Posterior vena cava (tissue), 2 donors: Measurements from ENCODE around the gene CTDSPL. TPM values are rescaled to one million over a fixed set of nuclear protein-coding genes. Genes with fewer than 3 reads are reported as not detected.

Experiments used
- DNase-seq: peaks from one replicate; pipeline ENCODE4 v3.0.0-alpha.2; 2020; ENCODE audit warnings: low spot score
- intact Hi-C, 2 donors: fragments of 100-400 bp; cut with DNase I; formaldehyde crosslinking; loops; one replicate each; pipeline versions ENCODE4 v1.14.1 to v1.14.2; 2022 to 2023
- total RNA-seq, 2 donors: library from RNA; stranded (reverse); fragmentation: NEBNext Ultra II Directional; extraction: Animal tissue kit (Norgen Biotek cat#: 25700); gene quantifications; one replicate each; pipeline ENCODE4 v1.2.1, GENCODE V29; 2021
- donor health status: DM: yes; HTN: yes; CAD: no.
- donor health status: DM: yes; HTN: yes; CAD: no.

The CTDSPL gene
- total RNA-seq, 2 donors from 2014 or later: 41.3 to 45.7 TPM

DNA sequence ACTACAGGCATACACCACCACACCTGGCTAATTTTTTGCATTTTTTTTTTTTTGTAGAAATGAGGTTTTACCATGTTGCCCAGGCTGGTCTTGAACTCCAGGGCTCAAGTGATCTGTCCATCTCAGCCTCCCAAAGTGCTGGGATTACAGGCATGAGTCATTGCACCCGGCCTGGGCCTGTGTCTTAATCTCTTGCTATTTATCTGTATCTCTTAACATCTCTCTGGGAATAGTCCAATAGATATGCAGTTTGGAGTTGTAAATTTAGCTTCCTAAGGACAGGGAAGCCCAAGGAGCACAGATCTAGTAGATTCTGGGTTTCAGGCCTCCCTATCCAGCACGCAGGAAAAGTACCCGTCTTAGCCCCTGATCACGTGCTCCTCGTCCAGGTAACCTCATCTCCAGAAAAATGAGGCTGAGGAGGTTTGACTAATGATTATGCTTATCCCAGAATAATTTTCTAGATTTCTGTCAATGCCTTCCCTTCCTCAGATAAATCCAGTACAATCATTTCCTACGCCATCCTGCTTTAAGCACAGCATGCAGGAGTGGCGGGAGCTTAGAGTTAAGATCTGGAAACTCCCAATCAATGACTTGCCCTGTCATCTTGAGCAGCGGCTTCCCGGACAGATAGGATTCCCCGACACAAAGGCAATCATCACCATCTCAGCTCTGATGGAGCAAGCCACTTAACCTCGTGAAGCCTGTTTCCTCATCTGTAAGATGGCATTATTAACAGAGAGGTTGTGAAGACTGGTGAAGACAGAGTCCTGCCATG is 12.3 kb upstream of the CTDSPL start:
- intact Hi-C loops: no loop called here
- DNase-seq: no peak

DNA sequence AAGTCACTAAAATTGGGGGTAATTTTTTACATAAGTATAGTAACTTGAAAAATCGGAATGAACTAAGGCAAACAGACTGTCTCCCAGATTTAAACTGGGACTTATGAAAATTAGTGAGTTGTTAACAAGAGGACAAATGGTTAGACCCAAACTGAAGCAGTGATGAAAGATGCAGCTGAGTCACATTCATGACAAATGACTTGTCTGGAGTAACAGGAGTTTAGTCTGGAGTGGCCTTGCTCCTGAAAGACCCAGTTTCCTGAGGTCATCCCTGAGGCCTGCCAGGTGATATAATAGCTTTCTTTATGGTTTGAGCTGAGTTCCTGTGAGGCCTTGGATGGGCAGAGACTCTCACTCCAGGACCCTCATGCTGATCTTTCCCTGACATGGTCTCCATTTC is 9.6 kb upstream of the CTDSPL start:
- DNase-seq: no peak
- intact Hi-C loops: no loop called here

DNA sequence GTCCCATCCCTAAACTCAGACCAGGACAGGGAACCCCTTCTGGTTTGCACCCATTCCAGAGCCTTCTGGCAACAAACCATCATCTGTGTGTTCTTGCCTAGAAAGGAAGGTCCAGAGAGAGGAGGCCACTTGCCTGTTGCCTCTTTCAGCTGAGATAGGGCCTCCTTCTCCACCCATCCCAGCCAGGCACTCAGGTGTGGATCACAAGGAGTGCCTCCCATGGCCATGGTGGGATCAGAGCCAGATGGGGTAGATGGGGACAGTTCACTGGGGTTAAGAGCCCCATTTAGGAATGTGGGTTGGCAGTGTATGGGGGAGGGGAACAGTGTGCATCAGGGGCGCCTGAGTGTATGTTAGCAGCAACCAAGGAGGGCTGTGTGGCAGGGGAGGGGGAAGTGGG is 8.9 kb upstream of the CTDSPL start:
- intact Hi-C loops: no loop called here
- DNase-seq: peak; percentile 32

DNA sequence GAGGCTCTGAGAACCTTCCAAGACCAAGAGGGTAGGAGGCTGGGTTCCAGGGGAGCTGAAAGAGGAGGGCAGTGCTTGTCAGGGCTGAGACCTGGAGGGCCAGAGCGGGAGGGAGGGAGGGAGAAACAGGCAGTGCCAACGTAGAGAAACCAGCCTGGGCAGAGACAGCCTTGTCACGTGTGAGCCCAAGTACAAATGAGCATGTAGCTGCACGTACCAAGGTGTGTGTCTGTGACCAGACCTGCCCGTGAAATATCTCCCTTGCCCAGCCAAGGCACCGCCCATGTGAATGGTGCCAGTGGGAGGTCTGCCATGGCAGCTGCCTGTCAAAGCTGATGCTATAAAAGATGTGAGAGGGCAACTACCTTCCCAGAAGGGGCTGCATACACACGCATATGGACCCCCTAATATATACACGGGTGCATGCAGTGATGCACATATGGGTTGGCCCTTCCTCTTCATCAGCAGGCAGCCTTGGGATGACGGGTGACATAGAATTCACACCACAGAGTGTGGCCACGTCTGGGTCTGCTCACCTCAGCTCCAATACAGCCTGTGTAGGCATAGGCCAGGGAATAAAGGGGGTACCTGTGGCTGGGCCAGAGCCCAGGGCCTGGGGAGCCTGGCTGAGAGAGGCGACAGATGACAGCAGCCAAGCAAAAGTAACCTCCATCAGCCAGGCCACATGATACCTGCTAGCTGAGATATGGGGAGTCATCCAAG is 7.8 kb upstream of the CTDSPL start:
- peak; percentile 63 for DNase-seq
- intact Hi-C loops: loop anchor here in 1 of 2 donors (2.0 kb wide), 1 partner anchor 113 kb away; no protein-coding TSS in a partner anchor

DNA sequence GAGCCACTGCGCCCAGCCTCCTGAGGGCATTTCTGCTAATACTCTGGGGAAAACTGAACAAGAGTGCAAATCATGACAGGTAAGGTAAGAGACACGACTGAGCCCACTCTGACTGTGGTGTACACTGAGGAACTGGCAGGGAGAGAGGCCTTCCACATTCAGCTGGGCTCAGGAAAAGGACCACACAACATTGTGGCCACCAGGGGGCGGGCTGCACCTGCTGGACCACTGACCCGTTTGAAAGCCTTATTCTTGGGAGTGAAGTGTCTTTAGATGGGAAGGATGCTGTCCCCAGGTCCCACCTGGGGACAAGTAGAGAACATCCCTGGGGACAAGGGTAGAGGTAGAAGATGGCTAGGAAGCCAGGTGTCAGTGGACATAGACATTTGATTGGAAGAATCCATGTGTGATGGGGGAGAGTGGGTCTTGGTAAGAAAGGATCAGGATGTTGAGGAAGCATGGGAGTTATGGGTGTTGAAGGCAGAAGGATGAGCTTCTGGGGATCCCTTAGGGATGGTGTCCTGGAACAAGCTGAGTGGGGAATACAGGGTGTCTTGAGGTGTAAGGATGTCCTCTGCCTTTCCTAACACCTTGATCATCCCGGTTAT is 6.2 kb upstream of the CTDSPL start:
- intact Hi-C loops: loop anchor here (2.0 to 5.0 kb wide), 2 partner anchors 111 to 112 kb away; no protein-coding TSS in a partner anchor
- peak; percentile 95 for DNase-seq

DNA sequence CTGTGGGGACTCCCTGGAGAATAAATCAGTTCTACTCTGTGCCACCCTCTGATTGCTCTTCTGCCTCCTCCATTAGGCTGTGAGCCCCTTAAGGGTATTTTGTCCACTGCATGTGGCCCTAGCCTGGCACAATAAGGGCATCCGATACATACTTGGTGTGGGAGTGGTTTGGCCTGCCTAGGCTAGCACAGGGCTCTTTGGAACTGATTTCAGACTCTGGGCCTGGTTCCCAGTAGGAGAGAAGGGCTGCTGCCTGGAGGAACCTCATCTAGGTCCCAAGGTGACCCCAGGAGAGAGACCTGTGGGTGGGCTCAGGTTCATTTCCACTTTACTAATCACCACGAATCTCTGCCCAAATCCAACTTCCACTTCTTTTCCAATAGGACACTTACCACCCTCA is 5.3 kb upstream of the CTDSPL start:
- DNase-seq: no peak
- intact Hi-C loops: loop anchor here in 1 of 2 donors (5.0 kb wide), 1 partner anchor 111 kb away; no protein-coding TSS in a partner anchor

DNA sequence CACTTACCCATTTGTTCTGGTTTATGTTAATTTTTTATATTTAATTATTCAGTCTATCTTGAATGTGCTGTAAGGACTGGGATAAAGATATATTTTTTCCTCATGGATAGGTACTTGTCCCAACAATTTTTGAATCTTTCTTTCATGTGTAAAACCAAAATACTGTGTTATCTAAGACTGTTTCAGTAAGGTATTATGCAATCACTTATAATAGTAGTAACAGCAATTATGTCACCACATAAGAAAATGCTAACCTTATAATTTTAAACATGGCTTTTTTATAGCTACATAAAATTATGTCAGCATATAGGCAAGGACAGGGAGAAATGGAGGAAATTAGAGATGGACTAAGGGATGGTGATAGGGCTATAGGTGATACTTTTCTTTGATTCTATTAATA is 2.9 kb upstream of the CTDSPL start:
- no peak for DNase-seq
- intact Hi-C loops: loop anchor here in 1 of 2 donors (5.0 kb wide), 1 partner anchor 109 kb away; no protein-coding TSS in a partner anchor

DNA sequence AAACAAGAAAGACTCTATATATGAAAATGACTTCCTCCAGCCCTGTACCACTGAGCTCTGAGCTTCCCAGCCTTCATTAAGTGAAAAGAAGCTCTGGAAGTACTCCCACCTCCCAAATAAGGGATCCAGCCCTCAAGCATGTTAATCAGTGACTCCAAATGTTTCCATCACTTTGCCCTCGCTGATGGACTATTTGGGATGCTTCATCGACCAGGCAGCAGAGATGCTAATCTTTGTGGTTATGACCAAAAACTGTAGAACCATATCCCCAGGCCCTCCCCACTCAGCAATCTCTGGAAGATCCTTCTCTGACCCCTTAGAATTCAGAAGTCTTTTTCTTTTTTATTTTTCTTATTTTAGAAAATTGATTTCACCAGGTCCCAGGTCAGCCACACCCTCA is 2.3 kb upstream of the CTDSPL start:
- intact Hi-C loops: loop anchor here in 1 of 2 donors (5.0 kb wide), 1 partner anchor 108 kb away; no protein-coding TSS in a partner anchor
- DNase-seq: no peak

DNA sequence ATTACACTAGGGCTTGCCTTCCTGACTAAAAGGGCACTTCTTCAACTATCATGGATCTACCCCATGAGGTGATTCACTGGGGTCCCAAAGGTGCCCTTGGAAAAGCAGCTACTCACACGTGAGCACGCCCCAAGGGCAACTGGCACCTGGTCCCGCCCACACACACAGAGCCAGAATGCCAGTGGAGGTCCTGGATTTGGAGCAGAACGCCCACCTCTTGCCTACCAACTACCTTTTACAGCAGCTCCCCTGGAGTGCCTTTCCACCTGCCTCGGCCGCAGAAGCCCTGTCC is 1.8 kb upstream of the CTDSPL start:
- DNase-seq: no peak
- intact Hi-C loops: loop anchor here in 1 of 2 donors (5.0 kb wide), 1 partner anchor 107 kb away; no protein-coding TSS in a partner anchor

DNA sequence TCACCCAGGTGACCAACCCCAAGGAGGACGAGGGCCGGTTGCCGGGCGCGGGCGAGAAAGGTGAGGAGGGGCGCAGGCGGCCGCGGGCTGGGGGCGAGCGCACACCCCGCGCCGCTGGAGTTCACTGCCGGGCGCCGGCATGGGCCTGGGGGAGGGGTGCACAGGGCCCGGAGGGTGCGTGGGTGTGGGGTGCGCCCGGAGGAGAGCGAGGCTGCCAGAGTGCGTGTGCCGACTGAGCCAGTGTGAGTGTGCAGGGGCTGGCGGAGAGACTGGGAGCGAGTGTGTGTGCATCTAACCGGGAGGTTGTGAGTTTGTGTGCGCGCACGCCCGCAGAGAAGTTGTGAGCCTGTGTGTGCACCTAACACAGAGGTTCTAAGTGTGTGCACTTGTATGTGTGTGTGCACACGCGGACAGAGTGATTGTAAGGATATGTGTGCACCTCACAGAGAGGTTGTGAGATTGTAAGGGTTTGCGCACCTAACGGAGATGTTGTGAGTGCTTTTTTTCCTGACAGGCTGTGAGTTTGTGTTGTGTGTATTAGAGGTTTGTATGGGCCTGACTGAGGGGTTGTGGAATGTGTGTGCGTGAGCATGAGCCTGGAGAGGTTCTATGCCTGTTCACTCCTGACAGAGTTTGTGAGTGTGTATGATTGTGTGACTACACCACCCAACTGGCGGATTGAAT is 681 bp downstream of the CTDSPL start:
- peak; percentile 86 for DNase-seq
- intact Hi-C loops: no loop called here

DNA sequence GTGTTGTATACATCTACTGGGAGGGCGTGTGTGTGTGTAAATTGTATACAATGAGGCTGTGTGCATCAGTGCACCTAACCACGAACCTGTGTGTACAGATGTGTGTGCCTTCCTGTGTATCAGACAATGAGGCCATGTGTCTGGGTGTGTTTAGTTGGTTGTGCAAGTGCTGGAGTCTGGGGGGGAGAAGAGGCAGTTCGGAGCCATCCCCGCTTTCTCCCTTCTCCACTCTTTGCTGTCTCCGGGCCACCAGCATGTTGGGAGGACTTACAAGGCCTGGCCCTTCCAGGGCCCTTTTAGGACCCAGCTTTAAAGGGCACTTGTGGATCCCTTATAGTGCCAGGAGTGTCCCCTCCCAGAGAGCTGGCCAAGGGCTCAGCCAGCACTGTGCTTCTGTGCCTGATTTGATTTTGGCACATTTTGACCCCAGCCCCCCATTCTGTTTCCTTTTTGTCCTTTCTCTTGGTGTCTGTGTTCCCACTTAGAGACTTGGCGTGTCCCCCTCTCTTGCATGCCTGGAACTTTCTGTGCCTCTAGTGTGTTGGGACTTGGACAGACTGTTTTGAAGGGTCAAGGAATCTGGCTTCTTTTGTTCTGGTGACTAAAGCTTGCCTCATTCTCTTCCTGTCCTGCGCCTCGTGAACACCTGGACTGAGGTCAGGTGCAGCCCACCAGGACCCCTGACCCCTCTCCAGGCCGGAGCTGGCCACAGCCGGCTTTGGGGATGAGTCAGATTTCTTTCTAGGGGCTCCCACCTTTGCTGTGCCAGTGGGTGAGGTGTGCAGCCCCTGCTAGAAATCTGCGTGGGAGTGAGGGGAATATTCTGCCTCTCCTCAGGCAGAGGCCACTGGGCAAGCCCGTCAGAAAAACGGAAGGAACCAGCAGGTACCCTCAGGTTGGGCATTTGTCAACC is 1.5 kb downstream of the CTDSPL start:
- intact Hi-C loops: no loop called here
- no peak for DNase-seq

DNA sequence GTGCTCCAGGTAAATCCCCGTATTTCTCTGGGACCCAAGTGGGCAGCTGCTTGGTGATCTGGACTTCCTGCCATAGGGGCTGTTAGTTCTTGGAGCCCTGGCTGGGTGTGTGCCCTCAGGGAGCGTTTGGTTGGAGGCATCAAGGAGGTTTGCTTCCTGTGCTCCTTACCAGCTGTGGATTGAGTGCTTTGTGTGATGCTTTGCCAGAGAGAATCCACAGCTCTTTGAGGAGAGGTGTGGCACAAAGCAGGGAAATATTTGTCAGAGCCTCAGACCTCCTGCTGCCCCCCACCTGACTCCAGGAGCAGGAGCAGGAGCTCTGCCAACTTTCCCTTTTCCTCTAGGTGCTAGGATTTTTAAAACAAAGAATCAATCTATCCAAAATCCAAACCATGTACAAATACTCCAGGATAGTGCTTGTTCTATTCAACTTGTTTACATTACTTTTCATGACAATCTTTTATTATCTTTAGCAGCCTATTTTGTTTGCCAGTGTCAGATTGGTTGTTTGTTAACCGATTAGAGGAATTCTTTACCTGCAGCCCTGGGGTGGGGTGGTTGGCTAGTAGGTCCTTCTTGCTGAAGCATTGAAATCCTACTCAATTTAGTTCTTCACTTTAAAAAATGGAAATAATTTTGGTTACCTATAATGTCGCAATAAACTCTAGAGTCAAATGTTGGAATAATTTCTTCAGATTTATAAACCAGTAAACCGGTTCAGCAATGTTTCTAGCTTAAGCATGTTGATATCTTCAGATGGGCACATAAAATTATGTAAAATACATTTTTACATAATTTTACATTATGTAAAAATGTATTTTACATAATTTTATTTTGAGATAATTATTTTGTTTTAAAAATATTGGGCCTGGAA is 2.5 kb downstream of the CTDSPL start:
- DNase-seq: no peak
- intact Hi-C loops: no loop called here

DNA sequence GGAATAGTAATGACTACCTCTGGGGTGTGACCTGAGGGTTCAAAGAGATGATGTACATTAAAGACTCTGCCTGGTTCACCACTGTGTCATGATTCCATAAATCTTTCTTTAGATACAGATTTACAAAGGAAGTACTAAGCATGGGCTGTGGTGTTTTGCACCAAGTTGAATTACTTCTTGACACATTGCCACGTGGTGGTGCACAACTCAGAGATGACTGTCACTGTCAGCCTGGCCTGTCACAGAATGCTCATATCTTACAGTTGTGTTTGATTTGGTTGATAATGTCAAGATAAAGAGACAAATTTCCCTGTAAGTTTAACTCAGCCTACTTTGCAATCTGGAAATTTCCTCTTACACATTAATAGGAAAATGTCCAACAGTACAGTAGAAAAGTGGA is 3.2 kb downstream of the CTDSPL start:
- intact Hi-C loops: no loop called here
- no peak for DNase-seq

DNA sequence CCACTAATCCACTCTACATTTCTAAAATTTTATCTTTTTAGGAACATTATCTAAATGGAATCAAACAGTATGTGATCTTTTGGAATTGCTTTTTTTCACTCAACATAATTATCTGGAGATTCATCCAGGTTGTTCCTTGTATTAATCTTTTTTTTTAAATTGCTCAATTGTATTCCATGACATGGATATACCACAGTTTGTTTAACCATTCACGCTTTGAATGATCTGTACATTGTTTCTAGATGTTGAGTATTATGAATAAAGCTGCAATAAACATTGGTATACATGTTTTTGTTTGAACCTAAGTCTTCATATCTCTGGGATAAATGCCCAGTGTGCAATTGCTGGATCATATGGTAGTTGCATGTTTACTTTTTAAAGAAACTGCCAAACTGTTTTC is 5.5 kb downstream of the CTDSPL start:
- DNase-seq: no peak
- intact Hi-C loops: no loop called here

DNA sequence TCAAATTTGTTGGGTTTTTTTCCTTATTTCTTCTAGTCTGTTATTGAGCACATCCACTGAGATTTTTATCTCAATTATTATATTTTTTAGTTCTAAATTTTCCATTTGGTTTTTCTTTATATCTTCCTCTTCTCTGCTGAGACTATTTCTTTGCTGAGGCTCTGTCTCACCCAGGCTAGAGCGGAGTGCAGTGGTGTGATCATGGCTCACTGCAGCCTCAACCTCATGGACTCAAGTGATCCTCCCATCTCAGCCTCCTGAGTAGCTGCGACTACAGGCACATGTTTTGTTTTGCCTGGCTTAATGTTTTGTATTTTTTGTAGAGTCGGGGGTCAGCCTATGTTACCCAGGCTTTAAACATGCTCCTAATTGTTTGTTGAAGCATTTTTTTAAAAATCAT is 10.2 kb downstream of the CTDSPL start:
- DNase-seq: no peak
- intact Hi-C loops: no loop called here

DNA sequence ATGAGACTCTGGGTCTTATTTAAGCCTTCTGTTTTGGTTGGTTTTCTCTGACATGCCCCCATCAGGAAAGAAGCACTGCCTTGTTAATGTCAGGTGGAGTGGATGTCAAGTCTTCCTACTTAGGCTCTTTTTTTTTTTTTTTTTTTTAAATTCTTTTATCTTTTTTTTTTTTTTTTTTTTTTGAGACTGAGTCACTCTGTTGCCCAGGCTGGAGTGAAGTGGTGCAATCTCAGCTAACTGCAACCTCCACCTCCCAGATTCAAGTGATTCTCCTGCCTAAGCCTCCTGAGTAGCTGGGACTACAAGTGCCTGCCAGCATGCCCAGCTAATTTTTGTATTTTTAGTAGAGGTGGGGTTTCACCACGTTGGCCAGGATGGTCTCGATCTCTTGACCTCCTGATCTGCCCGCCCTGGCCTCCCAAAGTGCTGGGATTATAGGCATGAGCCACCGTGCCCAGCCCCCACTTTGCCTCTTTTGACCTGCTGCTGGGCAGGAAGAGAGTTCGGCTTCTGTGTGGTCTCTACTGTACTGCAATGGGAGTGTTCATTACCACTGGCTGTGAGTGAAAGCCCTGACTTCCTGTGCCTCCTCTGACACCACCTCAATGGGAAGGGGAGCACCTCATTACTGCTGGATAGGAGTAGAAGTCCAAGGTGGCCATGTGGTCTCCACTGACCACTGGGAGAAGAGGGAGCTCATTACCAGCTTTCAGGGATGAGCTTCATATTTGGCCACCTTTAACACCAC is 10.9 kb downstream of the CTDSPL start:
- intact Hi-C loops: no loop called here
- no peak for DNase-seq

DNA sequence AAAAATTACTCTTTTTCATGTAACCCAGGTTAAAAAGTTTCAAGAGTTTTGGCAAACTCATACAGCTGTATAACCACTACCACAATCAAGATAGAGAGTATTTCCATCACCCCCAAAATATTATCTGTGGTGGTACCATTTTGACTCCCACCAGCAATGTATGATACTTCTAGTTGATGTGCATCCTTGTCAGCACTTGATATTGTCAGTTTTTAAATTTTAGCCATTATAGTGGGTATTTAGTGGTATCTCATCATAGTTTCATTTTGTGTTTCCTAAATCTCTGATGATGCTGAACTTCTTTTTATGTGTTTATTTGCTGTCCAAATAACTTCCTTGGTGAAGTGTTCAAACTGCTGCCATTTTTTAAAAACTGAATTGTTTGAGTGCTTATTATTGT is 14.6 kb downstream of the CTDSPL start:
- intact Hi-C loops: no loop called here
- no peak for DNase-seq
